GM20000 (cell line): ENCODE measurements around the gene HSD11B1L.

ENCODE experiments used
- DNase-seq: peaks from one replicate; pipeline ENCODE4 v3.0.0; 2012; ENCODE audit warnings: low spot score
- TF ChIP-seq, protein P1 (sequence below): IDR thresholded peaks from 2 replicates; pipeline ENCODE4 v1.5.1; 2012; ENCODE audit warnings: mild to moderate bottlenecking, control low read depth; ENCODE audit errors: extremely low read depth, missing control alignments

HSD11B1L gene

DNA sequence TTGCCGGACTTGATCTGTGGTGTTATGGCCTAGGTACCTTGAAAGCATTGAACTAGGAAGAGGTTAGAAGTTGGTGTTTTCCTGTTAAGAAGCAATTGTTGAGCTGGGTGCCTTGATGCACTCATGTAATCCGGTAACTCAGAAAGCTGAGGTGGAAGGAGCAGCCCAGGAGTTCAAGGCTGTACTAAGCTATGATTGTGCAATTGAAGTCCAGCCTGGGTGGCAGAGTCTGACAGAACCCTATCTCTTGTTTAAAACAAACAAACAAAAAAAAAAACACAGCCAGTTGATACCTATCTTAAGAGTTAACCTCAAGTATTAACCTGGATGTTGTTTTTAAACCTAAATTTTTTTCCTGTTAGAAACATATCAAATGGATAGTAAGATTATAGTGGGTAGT lies 38.6 kb upstream of the HSD11B1L start:
- TF ChIP-seq, protein P1, sequence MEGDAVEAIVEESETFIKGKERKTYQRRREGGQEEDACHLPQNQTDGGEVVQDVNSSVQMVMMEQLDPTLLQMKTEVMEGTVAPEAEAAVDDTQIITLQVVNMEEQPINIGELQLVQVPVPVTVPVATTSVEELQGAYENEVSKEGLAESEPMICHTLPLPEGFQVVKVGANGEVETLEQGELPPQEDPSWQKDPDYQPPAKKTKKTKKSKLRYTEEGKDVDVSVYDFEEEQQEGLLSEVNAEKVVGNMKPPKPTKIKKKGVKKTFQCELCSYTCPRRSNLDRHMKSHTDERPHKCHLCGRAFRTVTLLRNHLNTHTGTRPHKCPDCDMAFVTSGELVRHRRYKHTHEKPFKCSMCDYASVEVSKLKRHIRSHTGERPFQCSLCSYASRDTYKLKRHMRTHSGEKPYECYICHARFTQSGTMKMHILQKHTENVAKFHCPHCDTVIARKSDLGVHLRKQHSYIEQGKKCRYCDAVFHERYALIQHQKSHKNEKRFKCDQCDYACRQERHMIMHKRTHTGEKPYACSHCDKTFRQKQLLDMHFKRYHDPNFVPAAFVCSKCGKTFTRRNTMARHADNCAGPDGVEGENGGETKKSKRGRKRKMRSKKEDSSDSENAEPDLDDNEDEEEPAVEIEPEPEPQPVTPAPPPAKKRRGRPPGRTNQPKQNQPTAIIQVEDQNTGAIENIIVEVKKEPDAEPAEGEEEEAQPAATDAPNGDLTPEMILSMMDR, result no peak

DNA sequence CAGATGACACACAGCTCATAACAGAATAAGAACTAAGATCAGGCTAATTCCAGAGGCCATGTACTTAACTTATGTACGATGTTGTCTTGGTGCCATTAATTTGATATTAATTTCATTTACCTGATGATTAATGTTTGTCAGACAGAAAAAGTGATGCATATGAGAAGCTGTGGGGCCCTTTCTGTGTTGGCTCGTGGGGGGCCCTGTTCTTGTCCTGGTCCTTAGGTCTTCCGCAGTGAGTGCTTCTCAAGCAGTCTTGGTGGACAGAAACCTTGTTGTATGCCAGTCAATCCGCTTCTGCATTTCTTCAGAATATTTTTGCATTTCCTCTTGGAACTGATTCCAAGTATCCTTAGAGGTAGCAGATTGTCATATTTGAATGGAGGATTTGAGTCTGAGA lies 37.8 kb upstream of the HSD11B1L start:
- DNase-seq, result no peak
- TF ChIP-seq, protein P1, result no peak

More for the DNA sequence above, 38.6 kb upstream of the HSD11B1L start:
- DNase-seq, result no peak

DNA sequence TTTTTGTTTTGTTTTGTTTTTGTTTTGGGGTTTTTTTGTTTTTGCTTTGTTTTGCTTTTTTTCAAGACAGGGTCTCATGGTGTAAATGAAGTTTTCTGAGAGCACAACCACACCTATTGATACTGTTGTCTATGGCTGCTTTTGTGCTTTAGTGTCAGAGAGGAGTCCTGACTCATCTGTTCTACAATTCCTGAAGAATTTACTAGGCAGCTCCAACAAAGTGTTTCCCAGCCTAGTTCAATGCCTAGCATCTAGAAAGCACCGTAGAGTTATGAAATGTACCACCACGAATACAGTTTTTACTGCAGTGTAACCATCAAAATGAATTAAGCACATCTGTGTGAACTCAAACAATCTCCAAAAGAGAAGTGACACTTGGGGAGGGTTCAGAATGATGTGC lies 36.8 kb upstream of the HSD11B1L start:
- no peak for DNase-seq
- TF ChIP-seq, protein P1, result no peak

DNA sequence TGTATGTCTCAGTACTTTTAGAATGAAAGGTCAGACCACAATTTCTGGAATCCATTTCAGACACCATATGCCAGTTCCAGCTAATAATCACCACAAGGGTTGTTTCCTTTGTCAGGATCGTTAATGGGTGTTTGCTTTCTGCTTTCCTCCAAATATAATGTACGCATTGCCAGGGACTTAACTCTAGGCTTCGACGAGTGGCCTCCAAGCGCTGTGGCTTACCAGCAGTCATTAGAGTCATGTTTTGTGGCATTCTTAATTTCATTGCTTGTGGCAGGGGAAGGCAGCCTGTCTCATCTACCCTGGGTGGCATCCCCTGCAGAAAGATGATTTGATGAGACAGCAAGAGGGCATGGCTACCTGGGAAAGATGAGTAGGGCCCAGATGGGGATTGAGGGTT lies 35.4 kb upstream of the HSD11B1L start:
- TF ChIP-seq, protein P1, result no peak
- DNase-seq, result no peak

DNA sequence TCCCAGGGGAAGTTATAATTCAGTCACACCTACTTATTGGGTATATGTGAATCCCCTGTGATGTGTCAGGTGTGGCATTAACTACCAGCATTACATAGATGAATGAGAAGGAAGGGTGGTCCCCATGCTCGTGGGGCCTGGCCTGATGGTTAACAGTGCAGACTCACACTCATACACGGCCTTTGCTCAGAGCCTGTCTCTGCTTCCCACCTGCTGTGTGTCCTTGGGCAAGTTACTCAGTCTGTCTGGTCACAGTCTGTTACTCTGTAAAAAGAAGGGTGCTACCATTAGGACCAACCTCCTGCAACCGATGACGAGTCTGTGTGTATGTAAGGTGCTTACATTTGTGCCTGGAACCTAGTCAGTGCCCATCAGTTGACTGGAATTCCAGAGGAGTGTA lies 34.1 kb upstream of the HSD11B1L start:
- TF ChIP-seq, protein P1, result no peak
- no peak for DNase-seq

DNA sequence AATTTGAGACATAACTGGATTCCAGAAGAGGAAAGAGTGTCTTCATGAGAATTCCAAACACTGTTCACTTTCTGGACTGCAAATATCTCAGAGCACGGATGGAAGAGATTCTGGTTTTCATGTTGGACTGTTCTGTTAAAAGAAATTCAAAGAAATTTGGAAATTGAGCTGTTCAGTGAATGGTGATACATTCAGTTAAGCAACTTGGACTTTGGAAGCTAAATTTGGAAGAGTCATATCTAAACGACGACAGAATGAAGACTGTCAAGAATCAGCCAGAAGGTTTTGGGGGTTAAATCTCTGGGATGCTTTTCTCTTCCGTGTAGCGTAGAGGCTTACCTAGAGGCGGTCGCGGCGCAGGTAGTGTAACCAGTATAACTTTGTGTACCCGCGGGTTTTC lies 32.4 kb upstream of the HSD11B1L start:
- no peak for DNase-seq
- TF ChIP-seq, protein P1, result no peak

DNA sequence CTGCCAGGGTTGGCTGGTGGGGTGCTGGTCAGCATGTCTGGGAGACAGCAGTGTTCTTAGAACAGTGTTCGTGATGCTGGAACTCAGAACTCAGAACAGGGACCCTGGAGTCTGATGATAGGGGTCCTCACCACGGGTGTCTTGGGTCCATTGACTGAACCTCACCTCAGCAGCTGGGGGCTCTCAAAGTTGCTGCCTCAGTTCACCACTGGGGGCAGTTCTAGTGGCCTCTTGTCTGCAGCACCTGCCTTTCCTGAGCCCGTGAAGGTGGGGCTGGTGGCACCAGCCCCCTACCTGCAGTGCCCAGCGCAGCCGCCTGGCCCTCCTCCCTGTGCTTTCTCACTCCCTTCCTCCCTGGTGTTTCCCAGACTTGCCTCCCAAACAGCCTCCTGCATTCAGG lies 29.5 kb upstream of the HSD11B1L start:
- TF ChIP-seq, protein P1, result no peak
- no peak for DNase-seq
